ENCODE results near the gene TMEM115.

Gene TMEM115

DNA sequence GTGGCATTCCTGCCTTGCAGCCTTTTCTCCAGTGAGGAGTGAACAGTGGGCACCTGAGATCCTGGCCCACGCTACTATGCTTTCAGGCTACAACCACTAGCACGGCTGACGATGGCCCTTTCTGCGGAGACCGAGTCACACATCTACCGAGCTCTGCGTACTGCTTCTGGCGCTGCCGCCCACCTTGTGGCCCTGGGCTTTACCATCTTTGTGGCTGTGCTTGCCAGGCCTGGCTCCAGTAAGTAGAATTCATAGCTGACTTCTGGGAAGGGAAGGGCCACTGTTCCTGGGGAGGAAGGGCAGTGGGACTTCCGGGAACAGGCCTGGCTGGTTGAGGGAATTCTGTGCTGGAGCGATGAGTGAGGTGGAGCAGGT lies 8.0 kb downstream of the TMEM115 start:
- DNase-seq: no peak

DNA sequence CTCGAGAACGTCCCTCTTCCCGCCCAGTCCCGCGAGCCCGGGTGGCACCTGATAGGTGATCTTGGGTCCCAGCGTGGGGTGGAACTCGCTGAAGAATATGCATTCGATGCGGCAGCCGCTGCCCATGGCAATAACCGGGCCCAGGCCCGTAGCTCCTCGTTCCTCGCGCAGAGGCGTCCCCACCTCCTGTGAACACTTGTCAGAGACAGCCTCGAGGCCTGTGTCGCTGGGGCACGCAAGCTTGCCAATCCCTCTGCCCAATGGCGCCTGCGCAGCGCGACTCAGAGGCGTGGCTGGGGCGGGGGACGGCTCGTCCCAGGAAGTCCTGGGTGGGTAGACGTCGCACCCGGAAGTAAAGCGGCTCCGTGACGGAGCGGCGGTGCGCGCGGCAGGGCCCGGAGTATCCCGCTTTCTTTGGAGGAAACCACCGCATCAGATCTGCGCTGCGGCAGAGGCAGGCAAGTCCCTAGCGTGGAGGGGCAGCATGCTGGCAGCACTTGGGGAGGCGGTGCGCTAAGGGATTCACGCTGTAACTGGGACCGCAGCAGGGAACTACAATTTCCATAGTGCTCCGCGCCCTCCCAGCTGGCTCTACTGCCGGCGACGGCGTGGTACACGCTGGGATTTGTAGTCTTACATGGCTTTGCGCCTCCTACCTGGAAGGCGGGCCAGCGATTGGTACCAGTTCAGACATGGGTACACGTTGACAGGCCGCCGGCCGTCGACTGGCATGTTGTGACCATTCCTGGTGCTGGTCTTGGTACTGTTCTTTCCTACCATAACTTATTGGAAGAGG lies 8.6 kb downstream of the TMEM115 start, which contains the start of the genes CYB561D2 and NPRL2:
TSS of gene CYB561D2 (plus strand) at position 336 of the 796 bp plus-strand sequence. CDS start 572 bp downstream, outside the sequence.
TSS of gene NPRL2 (minus strand) at position 249 of the 796 bp plus-strand sequence. CDS start at position 126, 123 bp downstream.
- DNase-seq: peak; percentile 99

DNA sequence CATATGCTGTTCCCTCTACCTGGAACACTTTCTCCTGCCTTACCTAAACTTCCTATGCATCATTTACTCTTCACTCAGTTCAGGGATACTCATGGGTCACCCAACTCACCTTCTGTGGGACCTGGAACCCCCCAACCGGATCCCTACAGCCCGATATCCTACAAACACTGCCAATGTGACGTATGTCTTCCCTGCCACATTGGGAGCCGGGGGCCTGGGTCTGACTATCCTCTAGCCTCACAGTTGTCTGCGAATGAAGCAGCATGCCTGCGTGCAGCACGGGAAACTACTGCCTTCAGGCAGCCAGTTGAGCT lies 9.2 kb downstream of the TMEM115 start:
- no peak for DNase-seq

DNA sequence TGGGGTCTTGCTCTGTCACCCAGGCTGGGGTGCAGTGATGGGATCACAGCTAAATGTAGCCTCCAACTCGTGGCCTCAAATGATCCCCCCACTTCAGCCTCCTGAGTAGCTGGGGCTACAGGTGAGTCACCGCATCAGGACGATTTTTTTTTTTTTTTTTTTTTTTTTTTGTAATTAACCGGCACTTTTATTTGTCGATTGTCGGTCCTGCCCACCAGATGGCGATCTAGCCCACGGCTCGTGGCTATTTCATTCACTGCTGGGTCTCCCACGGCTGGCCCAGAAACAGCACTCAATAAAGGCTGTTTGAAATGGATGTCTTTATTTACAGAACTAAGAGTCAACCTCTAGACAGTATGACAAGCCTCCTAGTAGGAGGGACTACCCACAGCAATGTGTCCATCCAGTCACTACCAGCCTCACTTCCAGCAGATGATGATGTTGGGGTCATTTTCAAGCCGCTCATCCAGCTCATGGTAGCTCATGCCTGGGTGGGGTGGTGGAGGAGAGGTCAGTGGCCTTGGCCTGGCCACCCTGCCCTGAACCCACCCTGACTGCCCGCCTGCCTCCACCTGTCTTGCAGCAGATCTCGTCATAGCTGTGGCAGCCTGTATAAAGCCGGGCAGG lies 12.0 kb downstream of the TMEM115 start:
- peak; percentile 81 for DNase-seq

DNA sequence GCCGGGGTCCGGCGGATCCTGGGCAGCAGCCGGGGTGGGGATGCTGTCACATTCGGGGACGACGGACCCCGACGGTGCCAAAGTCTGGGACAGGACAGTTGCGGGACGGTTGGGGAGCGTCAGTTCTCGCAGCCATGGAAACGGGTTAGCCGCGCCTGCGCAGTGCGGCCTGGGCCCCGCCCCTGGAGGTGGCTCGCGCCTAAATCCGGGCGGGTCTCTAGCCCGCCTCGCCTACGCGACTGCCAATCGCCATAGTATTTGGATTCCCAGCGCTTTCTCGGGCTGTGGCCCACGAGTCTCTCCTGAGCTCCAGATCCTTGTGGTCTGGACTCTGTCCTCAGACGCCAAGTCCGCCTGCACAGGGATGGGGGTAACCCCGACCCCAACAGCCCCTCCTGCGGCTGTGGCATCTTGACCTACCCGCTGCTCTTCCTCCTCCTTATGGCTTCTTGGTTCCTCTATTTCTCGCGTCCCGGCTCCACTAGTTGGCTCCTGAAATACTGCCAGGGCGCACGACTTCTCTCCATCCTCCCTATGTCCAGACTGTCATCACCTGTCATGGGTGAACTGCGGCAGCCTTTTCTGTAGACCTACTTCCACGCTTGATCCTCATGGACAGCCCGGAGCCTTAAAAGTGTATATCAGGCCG lies 13.6 kb downstream of the TMEM115 start, which contains the start of gene ZMYND10:
TSS of gene ZMYND10 (minus strand) at position 147 of the 649 bp plus-strand sequence. CDS start 153 bp downstream, outside the sequence.
- peak; percentile 85 for DNase-seq

DNA sequence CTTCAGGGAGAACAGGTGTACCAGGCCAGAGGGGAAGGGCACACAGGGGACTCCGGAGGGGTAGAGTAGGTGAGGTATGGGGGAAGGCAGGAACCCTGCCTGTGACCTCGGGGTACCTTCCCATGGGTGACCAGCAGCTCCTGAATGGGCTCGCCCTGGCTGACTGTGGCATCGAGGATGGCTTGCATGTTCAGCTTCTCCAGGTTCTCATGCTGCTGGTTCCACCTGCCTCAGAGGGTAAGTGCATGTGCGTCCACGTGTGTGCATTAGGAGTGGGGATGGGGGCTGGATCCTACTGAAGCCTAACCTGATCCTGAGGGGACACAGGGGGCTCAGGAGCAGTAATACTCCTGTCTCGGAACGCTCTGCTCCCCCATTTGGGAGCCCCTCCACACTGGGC lies 14.3 kb downstream of the TMEM115 start:
- DNase-seq: no peak

DNA sequence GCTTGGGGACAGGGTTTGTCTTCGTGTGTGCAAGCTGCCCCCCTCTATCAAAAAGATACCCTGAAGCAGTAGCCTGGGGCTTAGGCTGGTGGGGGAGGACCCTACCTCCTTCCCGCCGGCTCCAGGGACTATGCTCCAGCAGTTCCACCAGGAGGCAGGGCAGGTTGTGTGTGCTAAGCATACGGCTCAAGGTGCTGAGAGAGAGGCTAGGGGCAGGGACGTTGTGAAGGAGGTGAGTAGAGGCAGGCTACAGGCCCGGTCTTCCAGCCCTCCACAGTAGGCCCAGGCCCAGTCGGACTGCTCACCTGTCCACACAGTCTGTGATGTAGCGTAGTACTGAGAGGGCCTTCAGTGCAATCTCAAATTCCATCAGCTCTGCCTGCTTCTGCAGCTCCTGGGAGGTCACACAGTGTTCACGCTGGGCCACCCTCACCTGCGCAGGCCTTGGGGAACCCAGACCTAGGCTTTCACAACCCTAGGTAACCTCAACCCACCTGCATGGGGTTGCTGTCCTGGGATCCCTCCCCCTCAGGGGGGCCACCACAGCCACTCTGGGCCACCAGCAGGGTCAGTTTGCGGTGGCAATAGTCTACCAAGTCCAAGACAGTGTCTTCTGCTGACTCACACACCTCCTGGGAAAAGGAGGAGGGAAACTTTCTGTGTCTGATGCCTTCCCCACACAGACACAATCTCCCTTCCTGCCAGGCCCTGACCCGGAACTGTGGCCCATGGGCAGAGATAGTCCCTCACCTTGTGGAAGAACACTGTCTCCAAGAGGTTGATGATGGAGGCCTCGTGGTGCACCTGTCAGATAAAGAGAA lies 16.3 kb downstream of the TMEM115 start:
- DNase-seq: no peak

DNA sequence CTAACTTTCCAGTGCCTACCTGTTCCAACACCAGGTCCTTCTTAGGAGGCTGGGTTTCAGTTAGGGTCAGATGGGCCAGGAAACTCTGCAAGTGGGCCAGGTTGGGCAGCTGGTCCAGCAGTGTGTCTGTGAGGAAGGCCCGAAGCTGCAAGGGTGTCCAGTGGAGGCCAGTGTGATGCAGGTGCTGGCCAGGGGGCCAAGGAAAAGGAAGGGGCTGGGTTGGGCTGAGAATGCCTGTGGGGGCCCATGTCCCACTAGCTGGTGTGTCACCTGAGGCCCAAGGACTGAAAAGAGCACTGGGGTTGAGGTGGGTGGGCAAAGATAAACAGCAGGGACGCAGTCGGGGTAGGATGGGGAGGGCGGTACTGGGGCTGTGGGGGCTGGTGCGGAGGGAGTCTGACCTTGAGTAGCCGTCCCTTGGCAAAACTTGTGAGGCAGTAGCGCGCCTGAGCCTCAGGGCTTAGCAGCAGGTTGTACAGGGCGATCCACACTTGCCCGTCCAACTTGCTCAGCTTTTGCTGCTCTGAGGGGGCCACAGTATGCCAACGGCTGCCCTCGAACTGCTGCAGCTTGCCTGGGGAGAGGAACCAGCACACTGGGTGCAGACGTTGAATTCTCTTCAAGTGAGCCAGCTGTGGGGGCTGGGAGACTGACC lies 17.2 kb downstream of the TMEM115 start:
- no peak for DNase-seq

DNA sequence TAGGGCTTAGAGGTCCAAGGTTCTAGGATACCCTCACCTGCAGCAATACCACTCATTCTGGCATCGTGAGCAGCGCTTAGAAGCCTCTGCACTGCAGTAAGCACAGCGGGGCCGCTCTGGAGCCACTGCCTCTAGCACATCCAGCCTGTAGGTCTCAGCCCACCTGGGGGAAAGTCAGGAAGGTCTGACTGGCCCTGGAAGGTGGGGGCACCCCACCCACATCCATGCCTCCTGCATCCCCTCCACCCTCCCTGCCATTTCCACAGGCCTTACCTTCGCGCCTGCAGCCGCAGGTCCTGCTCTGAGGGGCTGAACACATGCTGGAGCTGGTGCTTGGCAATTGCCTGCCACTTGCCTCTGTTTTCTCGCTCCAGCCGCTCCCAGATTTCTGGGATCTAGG lies 17.8 kb downstream of the TMEM115 start:
- DNase-seq: no peak

DNA sequence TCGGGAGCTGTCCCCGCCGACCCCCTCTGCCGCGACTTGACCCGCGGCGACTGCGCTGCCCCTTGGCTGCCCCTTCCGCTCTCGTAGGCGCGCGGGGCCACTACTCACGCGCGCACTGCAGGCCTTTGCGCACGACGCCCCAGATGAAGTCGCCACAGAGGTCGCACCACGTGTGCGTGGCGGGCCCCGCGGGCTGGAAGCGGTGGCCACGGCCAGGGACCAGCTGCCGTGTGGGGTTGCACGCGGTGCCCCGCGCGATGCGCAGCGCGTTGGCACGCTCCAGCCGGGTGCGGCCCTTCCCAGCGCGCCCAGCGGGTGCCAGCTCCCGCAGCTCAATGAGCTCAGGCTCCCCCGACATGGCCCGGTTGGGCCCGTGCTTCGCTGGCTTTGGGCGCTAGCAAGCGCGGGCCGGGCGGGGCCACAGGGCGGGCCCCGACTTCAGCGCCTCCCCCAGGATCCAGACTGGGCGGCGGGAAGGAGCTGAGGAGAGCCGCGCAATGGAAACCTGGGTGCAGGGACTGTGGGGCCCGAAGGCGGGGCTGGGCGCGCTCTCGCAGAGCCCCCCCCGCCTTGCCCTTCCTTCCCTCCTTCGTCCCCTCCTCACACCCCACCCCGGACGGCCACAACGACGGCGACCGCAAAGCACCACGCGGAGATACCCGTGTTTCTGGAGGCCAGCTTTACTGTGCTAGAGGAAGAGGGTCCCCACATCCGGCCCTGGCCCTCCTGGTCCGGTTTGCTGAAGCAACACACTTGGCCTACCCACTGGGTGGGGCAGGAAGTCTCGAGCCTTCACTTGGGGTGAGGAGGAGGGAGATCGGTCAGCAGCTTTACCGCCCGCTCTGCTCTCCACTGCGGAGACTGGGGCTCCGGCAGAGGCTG lies 18.6 kb downstream of the TMEM115 start, which contains the start of gene RASSF1:
TSS of gene RASSF1 (minus strand) at position 389 of the 882 bp plus-strand sequence. CDS start at position 358, 31 bp downstream.
- DNase-seq: peak; percentile 69

DNA sequence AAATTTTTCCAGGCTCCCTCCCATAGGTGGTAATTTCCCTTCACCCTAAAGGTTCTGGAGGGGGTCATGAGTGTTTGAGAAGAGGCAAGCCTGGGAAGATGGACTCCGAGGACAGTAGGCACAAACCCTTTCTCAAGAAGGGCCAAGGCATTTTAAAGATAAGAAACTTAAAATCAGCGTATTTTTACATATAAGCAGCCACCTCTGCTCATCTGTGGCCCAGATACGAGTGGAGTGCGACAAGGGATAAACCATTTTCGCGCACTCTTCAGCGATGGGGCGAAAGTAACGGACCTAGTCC lies 19.2 kb downstream of the TMEM115 start:
- no peak for DNase-seq

DNA sequence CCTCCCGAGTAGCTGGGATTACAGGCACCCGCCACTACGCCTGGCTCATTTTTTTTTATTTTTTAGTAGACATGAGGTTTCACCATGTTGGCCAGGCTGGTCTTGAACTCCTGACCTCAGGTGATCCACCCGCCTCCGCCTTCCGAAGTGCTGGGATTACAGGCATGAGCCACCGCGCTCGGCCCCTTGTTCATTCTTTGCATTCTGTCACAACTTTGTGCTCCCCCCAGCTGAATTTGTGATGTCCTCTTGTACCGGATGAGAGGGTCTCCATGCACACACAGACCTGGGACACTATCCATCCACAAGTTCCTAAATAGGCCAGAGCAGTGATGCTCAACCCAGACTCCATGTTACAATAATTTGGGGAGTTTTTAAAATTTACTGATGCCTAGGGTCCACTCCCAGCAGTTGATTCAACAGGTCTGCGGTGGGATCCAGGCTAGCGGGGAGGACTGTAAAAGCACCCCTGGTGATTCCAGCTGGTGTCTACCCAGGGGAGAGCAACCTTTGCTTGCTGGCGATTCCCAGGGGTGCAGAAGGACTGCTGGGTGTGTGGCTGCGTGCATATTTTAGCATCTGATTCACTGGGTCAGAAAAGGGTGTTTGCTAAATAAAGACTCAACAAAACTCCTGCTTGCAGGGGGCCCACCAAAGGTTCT lies 19.7 kb downstream of the TMEM115 start:
- no peak for DNase-seq

DNA sequence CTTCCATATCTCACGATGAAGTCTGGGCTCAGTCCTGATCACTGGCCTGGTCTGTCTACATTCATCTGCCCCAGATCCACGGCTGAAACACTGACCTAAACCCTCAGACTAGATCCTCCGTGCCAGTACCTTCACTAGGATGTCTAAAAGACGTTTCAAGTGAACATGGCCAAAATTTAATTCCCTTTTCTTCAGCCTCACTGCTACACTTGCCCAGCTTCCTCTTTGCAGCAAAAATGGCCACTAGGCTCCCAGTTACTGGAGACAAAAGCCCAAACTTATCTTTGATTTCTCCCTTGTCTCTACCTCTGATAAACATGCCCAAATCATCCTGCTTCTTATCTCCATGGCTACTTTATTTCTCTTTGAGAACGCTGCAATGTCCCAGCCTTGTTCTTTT lies 20.4 kb downstream of the TMEM115 start:
- no peak for DNase-seq

DNA sequence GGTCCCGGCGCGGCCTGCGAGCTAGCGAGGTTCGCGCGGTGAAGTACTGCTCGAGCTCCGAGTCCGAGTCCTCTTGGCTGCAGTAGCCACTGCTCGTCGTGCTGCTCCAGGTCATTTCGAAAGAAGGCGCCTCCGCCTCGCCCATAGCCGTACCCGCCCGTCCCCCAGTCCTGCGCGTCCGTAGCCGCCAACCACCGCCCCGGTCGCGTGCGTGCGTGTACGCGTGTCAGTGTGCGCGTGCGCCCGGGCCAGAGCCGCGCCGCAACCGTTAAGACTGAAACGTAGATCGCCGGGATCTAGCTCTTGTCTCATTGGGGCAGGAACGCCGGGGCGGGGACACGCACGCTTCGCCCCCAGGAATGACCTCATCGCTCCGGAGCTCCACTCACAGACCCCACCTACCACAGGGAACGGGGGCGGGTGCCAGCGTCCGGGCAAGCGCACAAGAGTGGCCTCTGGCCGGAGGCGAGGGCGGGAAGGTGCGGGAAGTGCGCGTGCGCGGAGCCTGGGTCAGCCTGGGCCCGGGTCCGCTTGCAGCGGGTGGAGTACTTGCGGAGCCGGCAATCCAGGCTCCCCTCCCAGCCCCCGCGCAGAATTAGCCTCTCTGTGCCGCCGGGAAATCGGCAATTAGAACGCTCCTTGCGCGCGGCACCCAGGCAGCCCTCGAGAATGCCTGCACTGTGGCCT lies 22.0 kb downstream of the TMEM115 start:
- peak; percentile 97 for DNase-seq

DNA sequence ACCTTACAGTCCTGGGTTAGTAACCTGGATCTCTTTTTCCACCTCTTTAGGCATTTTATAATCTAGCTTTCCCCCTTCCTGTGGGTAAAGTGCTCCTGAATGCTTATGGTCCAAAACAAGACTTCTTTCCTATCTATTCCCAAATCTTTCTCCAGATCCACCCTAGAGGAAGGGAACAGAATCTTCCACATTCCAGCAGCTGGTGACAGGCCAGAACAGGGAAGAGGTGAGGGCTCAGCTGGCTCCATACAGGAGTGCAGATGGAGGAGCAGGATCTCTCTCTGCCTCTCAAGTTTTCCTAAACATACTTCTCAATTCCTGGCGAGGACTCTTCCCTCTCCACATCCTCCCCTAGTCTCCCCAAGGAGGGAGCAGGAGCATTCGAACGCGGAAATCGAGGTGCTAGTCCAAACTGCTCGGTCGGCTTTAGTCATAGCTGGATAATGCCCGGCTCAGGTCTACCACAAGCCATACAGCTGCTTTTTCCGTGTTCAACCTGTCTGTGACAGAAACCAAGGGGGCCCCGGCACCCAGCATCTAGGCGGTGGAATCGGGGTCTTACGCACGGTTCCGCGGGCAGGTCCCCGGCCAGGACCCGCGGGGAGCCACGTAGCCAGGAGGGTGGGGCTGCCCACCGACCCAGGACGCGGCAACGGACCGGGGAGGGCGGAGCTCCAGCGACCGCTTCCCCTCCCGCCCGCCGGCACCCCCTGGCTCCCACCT lies 22.7 kb downstream of the TMEM115 start:
- no peak for DNase-seq

DNA sequence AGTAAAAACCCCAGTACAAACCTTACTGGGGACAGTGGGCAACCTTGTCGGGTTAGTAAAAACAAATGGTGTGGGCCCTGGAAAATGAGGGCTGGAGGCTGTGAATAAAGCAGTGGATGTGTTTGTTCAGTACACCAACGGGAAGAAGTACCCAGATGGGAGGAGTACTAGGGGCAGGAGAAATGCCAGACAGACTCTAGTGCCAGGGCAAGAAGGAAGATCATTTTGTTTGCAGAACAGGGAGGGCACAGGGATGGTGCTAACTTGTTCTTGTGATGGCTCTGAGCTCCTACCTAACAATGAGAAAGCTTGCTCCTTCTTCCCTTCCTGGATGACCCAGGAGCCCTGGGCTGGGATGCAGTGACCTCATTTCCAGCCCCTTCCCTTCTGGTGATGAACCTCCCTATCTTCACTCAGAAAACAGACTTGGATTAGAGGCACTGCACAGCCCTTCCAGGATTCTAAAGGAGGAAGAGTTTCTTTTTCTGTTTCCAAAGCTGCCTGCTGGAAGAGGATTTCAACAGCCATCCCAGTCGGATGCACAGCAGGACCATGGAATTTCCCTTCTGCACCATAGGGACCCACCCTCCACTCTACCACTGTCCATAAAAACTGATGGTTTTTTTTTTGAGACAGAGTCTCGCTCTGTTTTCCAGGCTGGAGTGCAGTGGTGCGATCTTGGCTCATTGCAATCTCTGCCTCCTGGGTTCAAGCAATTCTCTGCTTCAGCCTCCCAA lies 24.8 kb downstream of the TMEM115 start:
- no peak for DNase-seq

DNA sequence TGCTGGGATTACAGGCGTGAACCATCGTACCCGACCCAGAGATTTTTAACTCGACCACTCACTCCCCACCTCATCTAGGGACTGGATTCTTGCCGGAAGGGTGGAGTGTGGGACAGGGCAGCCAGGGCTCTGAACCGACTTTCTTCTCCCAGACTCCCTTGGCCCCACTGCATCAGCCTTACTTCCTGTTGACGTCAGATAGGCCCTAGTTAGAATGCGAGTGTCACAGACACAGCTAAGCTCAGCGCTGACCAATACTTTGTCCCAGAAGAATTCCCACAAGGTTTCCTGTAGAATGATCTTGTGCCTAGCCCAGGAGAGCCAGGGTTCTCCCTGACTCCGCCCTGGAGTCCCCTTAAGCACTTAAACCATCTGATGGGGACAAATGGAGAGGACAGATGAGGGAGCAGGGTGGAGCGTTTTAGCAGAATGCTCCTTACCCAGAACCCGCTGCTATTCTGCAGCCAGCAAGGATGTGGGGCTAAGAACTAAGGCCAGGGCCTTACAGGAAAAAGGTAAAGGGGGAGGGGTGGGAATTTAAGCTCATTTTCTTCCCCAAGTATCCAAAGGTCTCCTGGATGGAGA lies 25.5 kb downstream of the TMEM115 start:
- no peak for DNase-seq

DNA sequence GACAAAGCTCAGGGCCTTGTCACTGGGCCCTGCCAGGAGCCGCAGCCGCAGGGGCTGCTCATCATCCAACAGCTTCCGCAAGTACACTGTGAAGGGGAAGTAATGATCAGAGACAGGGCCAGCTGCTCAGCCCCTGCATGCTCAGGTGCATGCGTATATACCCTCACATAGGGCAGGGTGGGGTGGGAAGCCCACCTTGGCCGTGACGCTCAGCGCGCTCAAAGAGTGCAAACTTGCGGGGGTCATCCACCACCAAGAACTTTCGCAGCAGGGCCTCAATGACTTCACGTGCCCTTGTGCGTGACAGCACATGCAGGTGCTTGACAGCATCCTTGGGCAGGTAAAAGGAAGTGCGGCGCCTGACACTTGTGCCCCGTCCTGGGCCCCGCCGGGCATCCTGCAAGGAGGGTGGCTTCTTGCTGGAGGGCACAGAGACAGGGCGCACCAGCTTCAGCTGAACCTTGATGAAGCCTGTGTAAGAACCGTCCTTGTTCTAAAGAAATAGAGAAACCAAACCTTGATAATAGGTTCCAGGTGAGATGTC lies 27.9 kb downstream of the TMEM115 start:
- no peak for DNase-seq

Measured in CD4-positive, alpha-beta T cell treated with Interleukin-17A for 4 hours (primary cell).